AG09309 (cell line): ENCODE results near the gene PIGA.

ENCODE experiments used
- DNase-seq: peaks from one replicate; pipeline ENCODE4 v3.0.0-alpha.2; 2010; ENCODE audit warnings: low read depth
- H3K4me3 ChIP-seq: 2 replicates; pipeline ENCODE4 v1.5.1; 2011; ENCODE audit warnings: mild to moderate bottlenecking, low read depth, low read length, moderate library complexity; ENCODE audit not compliant: control insufficient read depth
- TF ChIP-seq, protein P1 (sequence below): IDR thresholded peaks from 2 replicates; pipeline ENCODE4 v1.5.1; 2011; ENCODE audit warnings: mild to moderate bottlenecking, low read depth, low read length, inconsistent platforms; ENCODE audit not compliant: insufficient read depth, control insufficient read depth; ENCODE audit errors: missing control alignments

The PIGA gene, protein sequence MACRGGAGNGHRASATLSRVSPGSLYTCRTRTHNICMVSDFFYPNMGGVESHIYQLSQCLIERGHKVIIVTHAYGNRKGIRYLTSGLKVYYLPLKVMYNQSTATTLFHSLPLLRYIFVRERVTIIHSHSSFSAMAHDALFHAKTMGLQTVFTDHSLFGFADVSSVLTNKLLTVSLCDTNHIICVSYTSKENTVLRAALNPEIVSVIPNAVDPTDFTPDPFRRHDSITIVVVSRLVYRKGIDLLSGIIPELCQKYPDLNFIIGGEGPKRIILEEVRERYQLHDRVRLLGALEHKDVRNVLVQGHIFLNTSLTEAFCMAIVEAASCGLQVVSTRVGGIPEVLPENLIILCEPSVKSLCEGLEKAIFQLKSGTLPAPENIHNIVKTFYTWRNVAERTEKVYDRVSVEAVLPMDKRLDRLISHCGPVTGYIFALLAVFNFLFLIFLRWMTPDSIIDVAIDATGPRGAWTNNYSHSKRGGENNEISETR

DNA sequence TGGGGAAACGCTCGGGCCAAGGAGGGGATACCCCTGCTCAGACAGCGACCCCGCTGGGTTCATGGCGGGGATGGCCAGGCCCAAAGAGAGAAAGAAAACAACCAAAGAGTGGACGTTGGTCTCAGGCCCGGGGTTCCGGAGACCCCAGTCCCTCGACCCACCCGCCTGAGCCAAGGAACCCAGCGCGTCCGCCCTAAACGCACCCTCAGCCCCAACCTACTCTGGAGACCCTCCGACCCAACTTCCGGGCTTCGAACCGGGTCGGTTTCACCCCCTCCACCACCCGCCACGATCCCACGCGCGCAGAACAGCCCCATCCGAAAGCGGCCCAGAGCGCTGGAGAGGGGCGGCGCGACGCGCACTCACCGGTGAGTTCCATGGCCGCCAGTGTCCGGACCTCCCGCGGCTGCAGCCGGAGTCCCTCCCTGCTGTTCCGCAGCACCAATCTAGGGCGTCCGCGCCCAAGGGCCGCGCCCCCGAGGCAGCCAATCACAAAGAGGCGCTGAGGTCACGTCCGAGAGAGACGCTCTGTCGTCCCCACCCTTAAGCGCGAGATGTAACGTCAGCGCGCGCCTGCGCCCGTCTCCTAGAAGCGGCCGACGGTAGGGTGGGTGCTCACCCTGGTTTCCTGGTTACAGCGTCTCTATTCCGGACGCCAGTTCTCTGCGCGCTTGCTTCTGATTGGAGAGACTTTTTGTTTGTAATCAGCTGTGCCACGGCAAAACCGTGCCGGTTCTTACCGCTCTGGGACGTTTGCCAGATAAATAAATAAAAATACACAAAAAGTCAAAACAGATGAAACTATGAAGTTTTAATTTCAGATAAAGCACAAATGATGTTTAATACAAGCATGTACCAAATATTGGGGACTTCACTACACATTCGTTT, at the start of gene PIGA:
Gene PIGA, minus strand, starts transcription at position 389 of the 888 bp plus-strand sequence. CDS start 3,593 bp downstream, outside the sequence.
- peak; percentile 83 for DNase-seq
- TF ChIP-seq, protein P1, sequence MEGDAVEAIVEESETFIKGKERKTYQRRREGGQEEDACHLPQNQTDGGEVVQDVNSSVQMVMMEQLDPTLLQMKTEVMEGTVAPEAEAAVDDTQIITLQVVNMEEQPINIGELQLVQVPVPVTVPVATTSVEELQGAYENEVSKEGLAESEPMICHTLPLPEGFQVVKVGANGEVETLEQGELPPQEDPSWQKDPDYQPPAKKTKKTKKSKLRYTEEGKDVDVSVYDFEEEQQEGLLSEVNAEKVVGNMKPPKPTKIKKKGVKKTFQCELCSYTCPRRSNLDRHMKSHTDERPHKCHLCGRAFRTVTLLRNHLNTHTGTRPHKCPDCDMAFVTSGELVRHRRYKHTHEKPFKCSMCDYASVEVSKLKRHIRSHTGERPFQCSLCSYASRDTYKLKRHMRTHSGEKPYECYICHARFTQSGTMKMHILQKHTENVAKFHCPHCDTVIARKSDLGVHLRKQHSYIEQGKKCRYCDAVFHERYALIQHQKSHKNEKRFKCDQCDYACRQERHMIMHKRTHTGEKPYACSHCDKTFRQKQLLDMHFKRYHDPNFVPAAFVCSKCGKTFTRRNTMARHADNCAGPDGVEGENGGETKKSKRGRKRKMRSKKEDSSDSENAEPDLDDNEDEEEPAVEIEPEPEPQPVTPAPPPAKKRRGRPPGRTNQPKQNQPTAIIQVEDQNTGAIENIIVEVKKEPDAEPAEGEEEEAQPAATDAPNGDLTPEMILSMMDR, result no peak
- H3K4me3 ChIP-seq, result peak within 1 kb of the TSS; percentile 77

DNA sequence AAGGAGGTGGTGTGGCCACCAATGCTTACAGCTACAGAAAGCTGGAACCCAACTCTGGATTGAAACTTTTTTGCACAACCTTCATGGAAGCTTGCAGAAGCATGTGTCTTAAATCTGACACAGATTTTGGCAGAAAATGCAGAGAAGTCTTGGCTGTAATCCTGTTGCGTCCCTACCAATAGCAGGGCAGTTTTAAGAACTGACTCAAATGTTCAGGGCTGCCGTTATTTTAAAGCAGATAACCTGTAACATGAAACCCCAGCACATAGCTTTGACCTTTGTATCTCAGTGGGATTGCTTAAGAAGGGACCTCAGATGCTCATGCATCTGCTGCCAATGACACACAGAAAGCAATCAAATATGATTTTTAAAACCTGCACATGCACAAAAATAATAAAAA, 49.0 kb upstream of the PIGA start, which contains the start of gene VEGFD:
Gene VEGFD, minus strand, starts transcription at position 110 of the 400 bp plus-strand sequence. CDS start 467 bp downstream, outside the sequence.
- TF ChIP-seq, protein P1, result no peak
- no peak for DNase-seq
- H3K4me3 ChIP-seq, result no peak within 1 kb of the TSS

DNA sequence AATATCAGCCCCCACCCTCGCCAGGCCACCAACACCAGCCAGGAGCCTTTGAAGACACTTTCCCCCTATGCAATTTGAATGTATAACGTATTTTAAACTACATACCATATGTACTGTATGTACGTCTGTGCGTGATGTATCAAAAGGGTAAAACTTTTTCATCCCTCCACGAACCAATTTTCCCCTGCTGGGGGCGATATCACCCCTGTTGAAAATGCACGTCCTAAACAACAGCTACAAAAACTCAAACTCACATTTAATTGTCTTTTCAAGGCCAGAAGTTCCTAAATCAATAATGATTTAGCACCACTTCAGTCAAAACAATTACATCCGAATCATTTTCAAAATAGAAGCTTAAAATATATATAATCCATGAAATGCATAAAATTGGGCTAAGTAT, 47.5 kb upstream of the PIGA start:
- TF ChIP-seq, protein P1, result no peak

DNA sequence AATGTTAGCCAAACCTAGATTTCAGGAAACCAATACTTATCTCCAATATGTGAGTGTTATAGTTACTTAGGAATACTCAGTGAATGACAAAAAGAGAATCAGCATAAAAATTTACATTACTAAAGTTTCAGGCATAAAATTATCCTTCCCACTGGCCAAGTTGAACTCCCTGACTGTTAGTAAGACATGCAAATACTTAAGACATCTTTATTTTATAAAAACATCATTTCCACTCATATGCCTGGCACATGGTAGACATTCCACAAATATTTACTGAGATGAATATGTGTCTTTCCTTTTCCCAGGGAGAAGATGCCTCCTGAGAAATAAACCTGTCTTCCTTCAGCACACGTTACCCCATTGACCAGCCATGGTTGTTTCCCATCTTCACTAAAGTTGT, 41.6 kb upstream of the PIGA start:
- H3K4me3 ChIP-seq, result no peak overlapping the region
- TF ChIP-seq, protein P1, result no peak
- no peak for DNase-seq

More for the DNA sequence above, 47.5 kb upstream of the PIGA start:
- H3K4me3 ChIP-seq, result no peak overlapping the region
- DNase-seq, result no peak

DNA sequence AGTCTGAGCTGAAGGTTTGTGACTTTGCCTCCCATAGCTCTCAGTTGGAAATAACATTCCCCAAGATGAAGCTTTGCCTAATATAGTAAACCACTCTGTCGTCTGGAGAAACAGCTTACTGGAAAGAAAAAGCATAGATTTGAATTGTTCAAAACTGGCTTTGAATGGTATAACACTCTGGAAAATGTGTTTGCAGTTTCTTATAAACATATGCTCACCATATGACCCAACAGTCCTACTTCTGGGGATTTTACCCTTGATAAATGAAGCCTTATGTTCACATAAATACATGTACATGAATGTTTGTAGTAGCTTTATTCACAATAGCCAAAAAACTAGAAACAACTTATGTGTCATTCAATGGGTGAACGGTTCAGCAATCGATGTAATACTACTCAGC, 38.7 kb upstream of the PIGA start:
- no peak for DNase-seq
- H3K4me3 ChIP-seq, result no peak overlapping the region
- TF ChIP-seq, protein P1, result no peak
